Liver (tissue), 9 donors: Measurements from ENCODE around the gene SGPL1. TPM values are rescaled to one million over a fixed set of nuclear protein-coding genes. Genes with fewer than 3 reads are reported as not detected.

Experiments used
- DNase-seq: peaks from one replicate; pipeline ENCODE4 v3.0.0-alpha.2; 2017; ENCODE audit warnings: low spot score
- H3K27ac ChIP-seq, 2 donors: one replicate each; pipeline ENCODE4 v1.7.0; 2013; ENCODE audit warnings: inconsistent platforms in 2 of 2, low read length in 2 of 2, control low read depth in 1 of 2, low read depth in 1 of 2, mild to moderate bottlenecking in 1 of 2
- H3K27me3 ChIP-seq, 4 donors: one replicate each; pipeline versions ENCODE4 v1.6.1 to v1.7.0; 2013; ENCODE audit warnings: low read length in 3 of 4, inconsistent platforms in 1 of 4, mild to moderate bottlenecking in 1 of 4, moderate library complexity in 1 of 4; ENCODE audit not compliant: control insufficient read depth in 4 of 4, insufficient read depth in 4 of 4
- H3K36me3 ChIP-seq, 4 donors: one replicate each; pipeline versions ENCODE4 v1.6.1 to v1.7.0; 2013; ENCODE audit warnings: low read length in 3 of 4, mild to moderate bottlenecking in 3 of 4, low read depth in 1 of 4, moderate library complexity in 1 of 4; ENCODE audit not compliant: control insufficient read depth in 4 of 4, insufficient read depth in 3 of 4
- H3K4me1 ChIP-seq, 4 donors: one replicate each; pipeline versions ENCODE4 v1.6.1 to v1.7.0; 2013; ENCODE audit warnings: low read length in 3 of 4, mild to moderate bottlenecking in 3 of 4, moderate library complexity in 1 of 4; ENCODE audit not compliant: control insufficient read depth in 4 of 4, insufficient read depth in 4 of 4
- H3K4me3 ChIP-seq, 3 donors: one replicate each; pipeline versions ENCODE4 v1.6.1 to v1.7.0; 2013; ENCODE audit warnings: low read length in 3 of 3, control low read depth in 1 of 3, low read depth in 1 of 3, mild to moderate bottlenecking in 1 of 3
- H3K9ac ChIP-seq, 2 donors: one replicate each; pipeline ENCODE4 v1.7.0; 2013; ENCODE audit warnings: low read length in 2 of 2, mild to moderate bottlenecking in 2 of 2, moderate library complexity in 2 of 2, control low read depth in 1 of 2, low read depth in 1 of 2
- H3K9me3 ChIP-seq, 4 donors: one replicate each; pipeline versions ENCODE4 v1.6.1 to v1.7.0; 2013; ENCODE audit warnings: low read length in 3 of 4; ENCODE audit not compliant: control insufficient read depth in 4 of 4
- ATF3 ChIP-seq: IDR thresholded peaks from 2 replicates; pipeline ENCODE4 v1.6.1; 2016; ENCODE audit warnings: antibody characterized with exemption
- EGR1 ChIP-seq, 2 donors: IDR thresholded peaks; 2 replicates each; pipeline ENCODE4 v1.6.1; 2016 to 2018; ENCODE audit warnings: antibody characterized with exemption in 2 of 2, low read depth in 2 of 2
- FOXA1 ChIP-seq: IDR thresholded peaks from 2 replicates; pipeline ENCODE4 v1.6.1; 2016; ENCODE audit warnings: antibody characterized with exemption
- FOXA2 ChIP-seq: IDR thresholded peaks from 2 replicates; pipeline ENCODE4 v1.6.1; 2016; ENCODE audit warnings: antibody characterized with exemption
- GABPA ChIP-seq, 2 donors: IDR thresholded peaks in 1 of 2; conservative IDR thresholded peaks in 1 of 2; 2 replicates each; pipeline ENCODE4 v1.6.1; 2016; ENCODE audit warnings: antibody characterized with exemption in 2 of 2, mild to moderate bottlenecking in 1 of 2, moderate library complexity in 1 of 2
- HNF4A ChIP-seq, 2 donors: conservative IDR thresholded peaks; 2 replicates each; pipeline ENCODE4 v1.6.1; 2016; ENCODE audit warnings: antibody characterized with exemption in 2 of 2, mild to moderate bottlenecking in 2 of 2
- JUND ChIP-seq, 2 donors: IDR thresholded peaks; 2 replicates each; pipeline ENCODE4 v1.6.1; 2016; ENCODE audit warnings: antibody characterized with exemption in 2 of 2
- NR2F2 ChIP-seq: IDR thresholded peaks from 2 replicates; pipeline ENCODE4 v1.6.1; 2016; ENCODE audit warnings: antibody characterized with exemption
- RAD21 ChIP-seq, 2 donors: IDR thresholded peaks; 2 replicates each; pipeline ENCODE4 v1.6.1; 2016; ENCODE audit warnings: antibody characterized with exemption in 2 of 2, mild to moderate bottlenecking in 2 of 2
- RXRA ChIP-seq, 2 donors: IDR thresholded peaks; 2 replicates each; pipeline ENCODE4 v1.6.1; 2017 to 2018; ENCODE audit warnings: antibody characterized with exemption in 2 of 2, mild to moderate bottlenecking in 1 of 2
- SP1 ChIP-seq: IDR thresholded peaks from 2 replicates; pipeline ENCODE4 v1.6.1; 2018; ENCODE audit warnings: antibody characterized with exemption, mild to moderate bottlenecking
- TAF1 ChIP-seq: conservative IDR thresholded peaks from 2 replicates; pipeline ENCODE4 v1.6.1; 2016; ENCODE audit warnings: antibody characterized with exemption, mild to moderate bottlenecking
- YY1 ChIP-seq: IDR thresholded peaks from 2 replicates; pipeline ENCODE4 v1.6.1; 2016; ENCODE audit warnings: antibody characterized with exemption, mild to moderate bottlenecking
- ZBTB33 ChIP-seq: IDR thresholded peaks from 2 replicates; pipeline ENCODE4 v1.6.1; 2016; ENCODE audit warnings: antibody characterized with exemption
- WGBS: extraction: QIAGEN DNeasy Blood & Tissue Kit; methylation state at CpG from one replicate; pipeline ENCODE4 v1.1.7; 2013; 5-methylcytosine and 5-hydroxymethylcytosine counted together
- polyA plus RNA-seq, 2 donors: library from polyadenylated mRNA; stranded (reverse) in 1 of 2; unstranded in 1 of 2; fragments of 200-250 nt in 1 of 2; fragments of >200 nt in 1 of 2; fragmentation: Nextera tagmentation in 1 of 2; extraction: Ambion mirVana in 1 of 2; gene quantifications; one replicate each; pipeline versions ENCODE4 v1.2.1 to v1.2.3, GENCODE V29; 2013 to 2015
- total RNA-seq, 2 donors: library from RNA; depleted of rRNA; stranded (reverse); fragments of >200 nt; gene quantifications; one replicate each; pipeline ENCODE4 v1.2.3, GENCODE V29; 2014
- TF ChIP-seq, protein P1 (sequence below): IDR thresholded peaks from 2 replicates; pipeline ENCODE4 v1.6.1; 2016; ENCODE audit warnings: antibody characterized with exemption, mild to moderate bottlenecking
- TF ChIP-seq, protein P2 (sequence below): IDR thresholded peaks from 2 replicates; pipeline ENCODE4 v1.6.1; 2016; ENCODE audit warnings: antibody characterized with exemption
- TF ChIP-seq, protein P3 (sequence below): fragments of 150-350 bp; IDR thresholded peaks from 2 replicates; pipeline ENCODE4 v1.5.1; 2017; ENCODE audit warnings: improper control_type of control experiment, low read depth, low read length; ENCODE audit not compliant: missing input control
- donor health status: healthy.
- donor health status: healthy.
- donor health status: healthy.
- donor health status: healthy.
- donor health status: healthy.

SGPL1 gene
- total and polyA plus RNA-seq, 4 donors: 11.8 to 37.1 (median 16.8) TPM

GRCh38 chr10:70851597-70852475, 36.1 kb downstream of the SGPL1 start:
- DNase-seq: no peak
- peaks cover 3 to 50% (median 39%) of the 10 kb centered on the region in 4 donors for H3K4me1 ChIP-seq
- H3K9ac ChIP-seq: no peak overlapping the region
- peak; percentile 73 to 79 for TF ChIP-seq HNF4A (conservative IDR thresholded peaks at IDR 0.05)
- TF ChIP-seq, protein P1, sequence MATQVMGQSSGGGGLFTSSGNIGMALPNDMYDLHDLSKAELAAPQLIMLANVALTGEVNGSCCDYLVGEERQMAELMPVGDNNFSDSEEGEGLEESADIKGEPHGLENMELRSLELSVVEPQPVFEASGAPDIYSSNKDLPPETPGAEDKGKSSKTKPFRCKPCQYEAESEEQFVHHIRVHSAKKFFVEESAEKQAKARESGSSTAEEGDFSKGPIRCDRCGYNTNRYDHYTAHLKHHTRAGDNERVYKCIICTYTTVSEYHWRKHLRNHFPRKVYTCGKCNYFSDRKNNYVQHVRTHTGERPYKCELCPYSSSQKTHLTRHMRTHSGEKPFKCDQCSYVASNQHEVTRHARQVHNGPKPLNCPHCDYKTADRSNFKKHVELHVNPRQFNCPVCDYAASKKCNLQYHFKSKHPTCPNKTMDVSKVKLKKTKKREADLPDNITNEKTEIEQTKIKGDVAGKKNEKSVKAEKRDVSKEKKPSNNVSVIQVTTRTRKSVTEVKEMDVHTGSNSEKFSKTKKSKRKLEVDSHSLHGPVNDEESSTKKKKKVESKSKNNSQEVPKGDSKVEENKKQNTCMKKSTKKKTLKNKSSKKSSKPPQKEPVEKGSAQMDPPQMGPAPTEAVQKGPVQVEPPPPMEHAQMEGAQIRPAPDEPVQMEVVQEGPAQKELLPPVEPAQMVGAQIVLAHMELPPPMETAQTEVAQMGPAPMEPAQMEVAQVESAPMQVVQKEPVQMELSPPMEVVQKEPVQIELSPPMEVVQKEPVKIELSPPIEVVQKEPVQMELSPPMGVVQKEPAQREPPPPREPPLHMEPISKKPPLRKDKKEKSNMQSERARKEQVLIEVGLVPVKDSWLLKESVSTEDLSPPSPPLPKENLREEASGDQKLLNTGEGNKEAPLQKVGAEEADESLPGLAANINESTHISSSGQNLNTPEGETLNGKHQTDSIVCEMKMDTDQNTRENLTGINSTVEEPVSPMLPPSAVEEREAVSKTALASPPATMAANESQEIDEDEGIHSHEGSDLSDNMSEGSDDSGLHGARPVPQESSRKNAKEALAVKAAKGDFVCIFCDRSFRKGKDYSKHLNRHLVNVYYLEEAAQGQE: no peak
- TF ChIP-seq, protein P2, sequence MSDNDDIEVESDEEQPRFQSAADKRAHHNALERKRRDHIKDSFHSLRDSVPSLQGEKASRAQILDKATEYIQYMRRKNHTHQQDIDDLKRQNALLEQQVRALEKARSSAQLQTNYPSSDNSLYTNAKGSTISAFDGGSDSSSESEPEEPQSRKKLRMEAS: peak; percentile 60
- peak; percentile 69 for TF ChIP-seq SP1
- TF ChIP-seq FOXA1: no peak
- TF ChIP-seq ATF3: no peak
- TF ChIP-seq RXRA (IDR thresholded peaks at IDR 0.05): peak; percentile 86 to 88
- TF ChIP-seq GABPA (IDR thresholded peaks at IDR 0.05 in 1 of 2, conservative IDR thresholded peaks at IDR 0.05 in 1 of 2): peak in 1 of 2 donors; percentile 35
- TF ChIP-seq RAD21 (IDR thresholded peaks at IDR 0.05): peak in 1 of 2 donors; percentile 21
- peak; percentile 11 to 29 for TF ChIP-seq JUND (IDR thresholded peaks at IDR 0.05)
- TF ChIP-seq TAF1: no peak
- TF ChIP-seq FOXA2: no peak
- peak; percentile 59 for TF ChIP-seq ZBTB33
- TF ChIP-seq, protein P3, sequence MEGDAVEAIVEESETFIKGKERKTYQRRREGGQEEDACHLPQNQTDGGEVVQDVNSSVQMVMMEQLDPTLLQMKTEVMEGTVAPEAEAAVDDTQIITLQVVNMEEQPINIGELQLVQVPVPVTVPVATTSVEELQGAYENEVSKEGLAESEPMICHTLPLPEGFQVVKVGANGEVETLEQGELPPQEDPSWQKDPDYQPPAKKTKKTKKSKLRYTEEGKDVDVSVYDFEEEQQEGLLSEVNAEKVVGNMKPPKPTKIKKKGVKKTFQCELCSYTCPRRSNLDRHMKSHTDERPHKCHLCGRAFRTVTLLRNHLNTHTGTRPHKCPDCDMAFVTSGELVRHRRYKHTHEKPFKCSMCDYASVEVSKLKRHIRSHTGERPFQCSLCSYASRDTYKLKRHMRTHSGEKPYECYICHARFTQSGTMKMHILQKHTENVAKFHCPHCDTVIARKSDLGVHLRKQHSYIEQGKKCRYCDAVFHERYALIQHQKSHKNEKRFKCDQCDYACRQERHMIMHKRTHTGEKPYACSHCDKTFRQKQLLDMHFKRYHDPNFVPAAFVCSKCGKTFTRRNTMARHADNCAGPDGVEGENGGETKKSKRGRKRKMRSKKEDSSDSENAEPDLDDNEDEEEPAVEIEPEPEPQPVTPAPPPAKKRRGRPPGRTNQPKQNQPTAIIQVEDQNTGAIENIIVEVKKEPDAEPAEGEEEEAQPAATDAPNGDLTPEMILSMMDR: peak; percentile 15
- TF ChIP-seq YY1: peak; percentile 51
- no peak for TF ChIP-seq EGR1 (IDR thresholded peaks at IDR 0.05; ENCODE audit: low read depth in 2 of 2)
- TF ChIP-seq NR2F2: peak; percentile 62
- no peaks in the 10 kb centered on the region for H3K9me3 ChIP-seq
- H3K36me3 ChIP-seq: peaks cover 0 to 14% (median 2%) of the 10 kb centered on the region in 4 donors
- WGBS: 32% methylated on average over 5 of the region's 5 CpGs
- peak overlapping the region; percentile 23 to 32 for H3K27ac ChIP-seq
- no peak overlapping the region for H3K4me3 ChIP-seq
- H3K27me3 ChIP-seq: no peaks in the 10 kb centered on the region
